Measurements from ENCODE around the gene GSN.

Gene GSN

DNA sequence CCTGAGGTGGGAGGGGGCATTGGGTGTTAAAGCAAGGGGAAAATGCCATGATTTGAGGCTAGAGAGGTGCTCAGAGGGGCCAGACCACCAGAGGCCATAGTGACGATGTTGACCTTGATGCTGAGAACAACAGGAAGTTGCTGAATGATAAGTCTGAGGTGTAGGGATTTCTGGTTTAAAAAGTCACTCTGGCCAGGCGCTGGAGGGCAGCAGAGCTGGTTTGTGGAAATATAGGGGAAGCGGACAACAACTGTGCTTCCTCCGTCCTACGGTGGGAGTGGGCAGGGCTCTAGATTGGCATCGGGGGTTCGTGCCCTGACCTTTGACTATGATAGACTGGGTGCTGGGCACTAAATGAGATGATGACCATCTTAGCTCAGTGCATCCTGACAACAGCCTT lies 57.4 kb downstream of the GSN start:
- DNase-seq = no peak

DNA sequence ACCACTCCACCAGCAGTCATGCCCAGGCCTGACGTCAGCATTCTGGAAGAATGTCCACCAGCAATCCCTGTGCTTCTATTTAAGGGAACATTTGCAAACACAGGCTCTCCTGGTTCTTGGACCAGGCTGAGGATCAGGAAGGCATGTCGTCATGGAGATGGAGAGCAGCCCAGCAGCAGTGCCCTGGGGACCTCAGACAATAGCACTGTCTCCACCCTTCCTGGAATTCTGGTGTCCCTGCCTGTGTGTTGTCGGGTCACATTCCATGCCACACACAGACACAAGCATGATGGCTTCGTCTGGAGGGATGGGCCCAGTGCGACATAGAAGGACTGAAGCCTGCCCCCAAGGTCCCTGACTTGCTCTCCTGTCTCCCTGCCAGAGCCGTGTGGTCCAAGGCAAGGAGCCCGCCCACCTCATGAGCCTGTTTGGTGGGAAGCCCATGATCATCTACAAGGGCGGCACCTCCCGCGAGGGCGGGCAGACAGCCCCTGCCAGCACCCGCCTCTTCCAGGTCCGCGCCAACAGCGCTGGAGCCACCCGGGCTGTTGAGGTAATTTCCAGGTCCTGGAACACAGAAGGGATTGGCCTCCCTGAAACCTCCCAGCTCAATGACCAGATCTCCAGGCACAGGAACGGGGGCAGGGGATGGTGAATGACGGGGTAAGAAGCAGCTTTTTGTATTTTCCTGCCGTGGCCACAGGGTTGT lies 58.3 kb downstream of the GSN start:
- DNase-seq = no peak

DNA sequence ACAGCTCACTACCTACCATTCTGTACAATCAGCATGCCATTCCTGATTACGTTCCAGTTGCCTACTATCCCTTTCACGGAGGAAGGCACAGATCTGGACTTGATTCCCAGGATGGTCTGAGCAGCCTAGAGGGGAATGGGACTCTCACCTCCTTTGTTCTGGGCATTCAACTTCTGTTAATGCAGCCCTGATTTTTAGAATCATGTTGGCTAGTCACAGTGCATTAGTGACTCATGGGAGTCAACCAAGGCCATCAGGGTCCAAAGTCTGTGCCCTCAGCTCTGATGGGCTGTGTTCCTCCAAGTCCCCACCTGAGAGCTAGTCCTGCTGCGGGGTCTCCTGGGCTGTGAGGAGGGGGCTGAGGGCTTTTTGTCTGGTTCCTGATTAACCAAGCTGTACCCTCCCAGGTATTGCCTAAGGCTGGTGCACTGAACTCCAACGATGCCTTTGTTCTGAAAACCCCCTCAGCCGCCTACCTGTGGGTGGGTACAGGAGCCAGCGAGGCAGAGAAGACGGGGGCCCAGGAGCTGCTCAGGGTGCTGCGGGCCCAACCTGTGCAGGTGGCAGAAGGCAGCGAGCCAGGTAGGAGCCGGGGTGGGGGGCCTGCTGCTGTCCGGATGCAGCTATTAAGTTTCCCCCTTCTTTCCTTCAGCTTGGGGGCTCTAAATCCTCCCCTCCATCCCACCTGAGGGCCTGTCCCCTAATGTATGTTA lies 59.1 kb downstream of the GSN start:
- no peak for DNase-seq

DNA sequence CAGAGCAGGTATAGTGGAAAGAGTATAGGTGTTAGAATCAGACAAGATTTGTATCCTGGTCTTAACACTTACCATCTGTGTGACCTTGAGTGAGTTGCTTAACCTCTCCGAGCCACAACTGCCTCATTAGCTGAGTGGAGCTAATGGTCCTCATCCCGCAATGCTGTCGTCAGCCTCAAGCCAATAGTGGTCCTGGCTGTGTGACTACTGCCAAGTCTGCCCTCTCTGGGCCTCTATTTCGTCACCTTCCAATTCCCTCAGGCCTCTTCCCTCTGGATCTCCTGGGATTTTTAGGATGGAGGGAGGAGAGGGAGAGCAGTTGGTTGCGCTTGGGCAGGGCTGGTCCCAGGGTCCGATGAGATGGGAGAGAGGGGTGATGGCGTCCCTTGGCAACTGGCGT lies 60.5 kb downstream of the GSN start:
- no peak for DNase-seq

DNA sequence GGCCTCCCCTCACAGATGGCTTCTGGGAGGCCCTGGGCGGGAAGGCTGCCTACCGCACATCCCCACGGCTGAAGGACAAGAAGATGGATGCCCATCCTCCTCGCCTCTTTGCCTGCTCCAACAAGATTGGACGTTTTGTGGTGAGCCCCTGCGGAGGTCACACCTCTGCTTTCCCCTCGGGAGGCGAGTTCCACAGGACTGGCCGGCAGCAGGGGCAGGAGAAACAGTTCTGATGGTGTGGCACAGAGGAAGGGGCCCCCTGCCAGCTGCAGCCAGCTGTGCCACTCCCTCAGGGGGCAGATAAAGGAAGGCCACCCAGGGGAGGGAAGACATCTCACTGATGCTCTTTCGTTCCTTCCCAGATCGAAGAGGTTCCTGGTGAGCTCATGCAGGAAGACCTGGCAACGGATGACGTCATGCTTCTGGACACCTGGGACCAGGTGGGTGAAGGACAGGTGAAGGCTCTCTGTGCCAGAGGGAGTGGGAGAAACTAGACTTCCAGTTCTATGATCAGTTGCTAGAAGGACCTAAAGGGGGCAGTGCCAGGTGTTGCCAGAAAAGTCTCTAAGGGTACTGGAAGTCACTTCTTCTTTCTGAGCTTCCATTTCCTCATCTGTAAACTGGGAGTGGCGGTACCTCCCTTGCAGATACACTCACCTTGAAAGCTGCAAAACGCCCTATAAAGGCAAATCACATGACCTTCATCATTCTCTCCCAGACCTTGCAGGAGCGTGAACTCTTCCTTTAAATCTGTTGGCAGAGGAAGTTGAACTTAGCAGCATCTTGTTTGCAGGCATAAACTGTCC lies 61.1 kb downstream of the GSN start:
- DNase-seq = no peak

DNA sequence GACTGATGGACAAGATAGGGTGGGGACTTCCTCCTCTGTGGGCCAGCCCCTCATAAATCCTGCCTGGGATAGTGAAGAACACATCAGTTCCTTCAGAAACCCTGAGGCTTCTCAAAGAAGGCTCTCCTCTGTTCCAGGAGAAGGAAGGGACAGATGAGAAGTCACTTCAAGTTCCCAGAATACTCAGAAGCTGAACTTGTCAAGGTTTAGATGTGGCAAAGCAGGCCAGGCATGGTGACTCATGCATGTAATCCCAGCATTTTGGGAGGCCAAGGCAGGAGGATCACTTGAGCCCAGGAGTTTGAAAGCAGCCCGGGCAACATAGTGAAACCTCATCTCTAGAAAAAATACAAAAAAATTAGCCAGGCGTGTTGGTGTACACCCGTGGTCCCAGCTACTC lies 63.6 kb downstream of the GSN start:
- no peak for DNase-seq

DNA sequence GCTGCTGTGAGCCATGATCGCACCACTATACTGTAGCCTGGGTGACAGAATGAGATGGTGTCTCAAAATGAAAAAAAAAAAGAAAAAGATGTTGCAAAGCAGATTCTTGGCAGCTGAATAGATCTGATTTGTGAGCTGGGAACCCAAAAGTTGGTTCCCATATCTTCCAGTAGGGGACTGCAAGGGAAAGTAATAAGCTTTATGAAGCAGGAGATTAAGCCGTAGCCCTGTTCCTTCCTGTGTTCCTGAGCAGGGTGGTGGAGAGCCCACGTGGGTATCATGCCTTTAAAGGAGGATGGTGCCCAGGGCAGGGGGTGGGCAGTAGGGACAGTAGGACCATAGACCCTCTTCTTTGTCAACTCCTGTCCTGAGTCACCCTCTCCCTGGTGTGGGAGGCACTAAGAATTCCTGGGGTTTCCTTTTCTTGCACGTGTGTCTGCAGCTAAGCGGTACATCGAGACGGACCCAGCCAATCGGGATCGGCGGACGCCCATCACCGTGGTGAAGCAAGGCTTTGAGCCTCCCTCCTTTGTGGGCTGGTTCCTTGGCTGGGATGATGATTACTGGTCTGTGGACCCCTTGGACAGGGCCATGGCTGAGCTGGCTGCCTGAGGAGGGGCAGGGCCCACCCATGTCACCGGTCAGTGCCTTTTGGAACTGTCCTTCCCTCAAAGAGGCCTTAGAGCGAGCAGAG lies 64.2 kb downstream of the GSN start:
- no peak for DNase-seq

DNA sequence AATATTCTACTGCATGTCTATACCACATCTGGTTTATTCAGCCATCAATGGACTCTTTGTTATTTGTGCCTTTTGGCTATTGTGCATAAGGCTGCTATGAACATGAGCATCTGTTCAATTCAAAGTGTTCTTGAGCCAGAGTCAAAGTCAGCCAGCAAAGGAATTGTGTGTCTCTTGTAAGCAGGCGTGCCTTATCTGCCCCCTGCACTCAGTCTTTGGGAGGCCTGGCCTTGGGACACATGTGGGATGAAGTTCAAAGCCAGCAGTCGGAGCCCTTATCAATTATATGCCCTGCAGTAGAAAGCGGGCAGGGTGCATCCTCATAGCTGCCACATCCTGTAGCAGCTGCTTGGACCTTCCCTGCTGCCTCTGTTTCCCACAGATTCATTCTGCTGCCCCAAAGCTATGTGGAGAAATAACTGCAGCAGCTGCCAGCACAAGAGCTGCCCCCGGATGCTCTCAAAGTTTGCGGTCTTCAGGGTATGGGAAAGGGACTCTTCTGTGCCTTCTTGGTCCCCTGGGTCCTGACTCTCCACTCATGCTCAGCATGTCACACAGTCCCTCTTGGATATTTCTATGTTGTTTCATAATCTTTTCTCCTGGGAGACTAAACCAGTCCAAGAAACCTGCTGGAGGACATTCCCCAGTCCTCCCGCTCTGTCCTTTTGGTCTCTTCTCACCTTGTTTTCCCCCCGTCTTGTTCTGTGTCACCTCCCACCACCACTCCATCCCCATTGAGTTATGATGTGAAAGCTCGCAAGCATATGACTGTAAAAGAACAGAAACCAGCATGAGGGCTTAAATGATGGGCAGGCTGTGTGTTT lies 66.2 kb downstream of the GSN start:
- no peak for DNase-seq

DNA sequence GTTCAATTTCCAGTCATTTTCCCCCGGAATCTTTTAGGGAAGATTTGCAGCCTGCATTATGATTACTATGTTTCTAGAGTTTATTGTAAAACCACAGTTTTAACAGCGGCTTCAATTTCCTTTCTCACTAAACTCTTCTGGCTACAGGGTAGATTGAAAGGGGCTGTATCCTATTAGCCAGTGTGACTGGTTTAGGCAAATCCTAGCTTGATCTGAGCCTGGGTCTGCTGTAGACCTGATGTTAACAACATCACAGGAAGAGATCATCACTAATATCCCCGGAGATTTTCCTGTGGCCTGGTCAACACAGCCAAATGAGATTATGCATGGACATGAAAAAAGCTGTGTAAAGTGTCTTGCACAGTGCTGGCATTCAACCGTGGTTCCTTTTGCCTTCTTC lies 68.7 kb downstream of the GSN start:
- no peak for DNase-seq

DNA sequence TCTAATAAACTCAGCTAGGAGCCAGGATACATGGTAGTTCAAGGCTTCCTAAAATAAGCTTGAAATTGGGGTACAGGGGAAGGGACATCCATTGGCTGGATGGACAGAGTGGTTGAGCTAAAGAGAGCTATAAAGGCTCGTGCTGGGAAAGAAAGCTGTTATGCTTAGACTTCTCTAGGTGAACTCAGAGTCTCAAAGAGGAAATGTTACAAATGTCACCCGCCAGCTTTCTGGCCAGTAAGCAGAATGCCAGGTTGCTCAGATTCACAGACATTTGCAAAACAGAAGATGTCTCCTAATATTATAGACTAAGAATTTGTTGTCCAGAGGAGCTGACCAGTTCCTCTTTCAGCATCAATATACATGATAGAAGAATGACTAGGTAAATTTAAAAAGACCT lies 71.5 kb downstream of the GSN start:
- no peak for DNase-seq

DNA sequence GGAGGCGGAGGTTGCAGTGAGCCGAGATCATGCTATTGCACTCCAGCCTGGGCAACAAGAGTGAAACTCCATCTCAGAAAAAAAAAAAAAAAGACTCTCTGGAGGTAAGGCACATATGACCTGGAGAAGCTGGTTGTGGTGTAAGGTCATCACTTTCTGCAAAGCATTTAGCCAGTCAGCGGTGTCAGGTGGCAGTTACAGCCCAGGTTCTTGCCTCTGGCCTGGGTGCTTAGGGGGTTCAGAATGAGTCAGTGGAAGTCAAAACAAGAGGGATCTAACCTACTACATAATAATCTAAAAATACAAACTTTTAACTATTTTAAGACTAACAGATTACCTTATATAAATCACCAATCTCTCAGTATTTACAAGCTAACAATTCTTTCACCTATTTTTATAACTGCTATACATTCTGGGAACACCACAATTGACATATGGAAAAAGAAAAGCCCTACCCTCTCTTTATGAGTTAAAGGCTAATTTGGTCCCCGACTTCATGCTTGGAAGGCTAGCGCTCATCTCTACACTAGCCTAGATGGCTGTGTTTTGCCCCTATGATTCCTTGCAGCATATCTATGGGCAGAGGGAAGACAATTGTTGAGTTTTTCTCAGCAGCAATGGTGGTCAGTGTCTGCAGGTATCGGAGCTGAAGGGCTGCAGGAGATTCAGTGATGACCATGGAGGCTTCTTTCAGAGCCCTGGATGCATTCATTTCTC lies 72.9 kb downstream of the GSN start:
- DNase-seq = no peak

DNA sequence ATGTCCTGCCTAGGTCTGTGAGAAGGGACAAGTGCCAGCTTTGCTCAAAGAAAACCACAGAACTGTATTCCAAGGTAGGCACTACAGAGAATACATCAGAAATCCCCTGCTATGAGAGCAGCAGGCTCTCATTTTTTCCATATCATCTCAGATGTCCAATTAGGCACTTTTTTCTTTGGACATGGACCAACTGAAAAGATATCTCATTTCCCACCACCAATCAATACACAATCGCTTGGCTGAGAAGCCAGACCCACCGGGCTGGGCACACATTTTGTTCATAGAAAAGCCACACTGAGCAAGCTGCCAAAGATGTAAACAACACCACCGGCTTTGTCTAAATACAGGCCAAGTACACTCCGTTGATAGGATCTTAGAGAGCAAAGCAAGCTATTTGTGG lies 76.2 kb downstream of the GSN start:
- no peak for DNase-seq

DNA sequence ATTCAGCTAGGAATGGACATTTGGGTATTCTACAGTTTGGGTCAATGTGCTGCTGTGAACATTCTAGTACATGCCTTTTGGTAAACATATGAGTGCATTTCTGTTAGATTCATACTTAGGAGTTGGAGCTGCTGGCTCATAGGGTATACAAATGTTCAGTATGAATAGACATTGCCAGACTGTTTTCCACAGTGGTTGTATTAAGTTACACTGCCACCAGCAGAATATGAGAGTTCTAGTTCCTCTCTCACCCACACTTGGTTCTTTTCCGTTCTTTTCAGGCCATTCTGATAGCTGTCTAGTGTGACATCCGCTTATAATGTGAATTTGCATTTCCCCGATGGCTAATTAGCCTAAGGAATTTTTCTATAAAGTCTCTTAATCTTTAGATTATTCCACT lies 77.1 kb downstream of the GSN start:
- DNase-seq = no peak

DNA sequence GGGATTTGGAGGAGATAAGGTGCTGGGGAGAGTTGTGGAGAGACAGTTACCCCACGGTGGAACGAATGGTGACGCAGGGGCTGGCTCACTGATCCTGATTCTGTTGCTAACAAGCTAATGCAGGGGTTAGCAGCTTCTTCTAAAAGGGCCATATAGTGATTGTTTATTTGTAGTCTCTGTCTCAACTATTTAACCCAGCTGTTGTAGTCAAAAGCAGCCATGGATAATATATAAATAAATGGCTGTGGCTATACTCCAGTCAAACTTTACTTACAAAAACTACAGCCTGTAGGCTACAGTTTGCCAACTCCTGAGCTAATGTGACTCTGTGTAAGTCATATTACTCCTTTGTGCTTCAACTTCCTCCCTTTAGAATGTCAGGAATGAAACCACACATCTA lies 80.3 kb downstream of the GSN start:
- DNase-seq = no peak

DNA sequence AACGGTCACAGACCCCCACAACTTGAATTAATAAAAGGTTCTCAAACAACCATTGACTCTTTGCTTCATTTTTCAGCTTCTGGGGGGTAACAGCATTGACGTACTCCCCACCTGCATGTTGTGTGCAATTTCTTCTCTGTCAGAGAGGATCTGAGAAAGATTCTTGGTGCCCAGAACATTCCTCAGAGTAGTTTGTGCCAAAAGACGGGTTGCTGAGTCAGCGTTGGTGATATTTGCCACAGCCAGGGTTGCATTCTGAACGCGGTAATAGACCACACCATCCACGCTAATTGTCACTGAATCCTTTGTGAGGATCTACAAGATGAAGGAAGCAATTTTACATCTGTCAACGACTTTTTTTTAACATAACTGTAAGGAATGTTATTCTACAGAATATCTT lies 81.0 kb downstream of the GSN start:
- no peak for DNase-seq

DNA sequence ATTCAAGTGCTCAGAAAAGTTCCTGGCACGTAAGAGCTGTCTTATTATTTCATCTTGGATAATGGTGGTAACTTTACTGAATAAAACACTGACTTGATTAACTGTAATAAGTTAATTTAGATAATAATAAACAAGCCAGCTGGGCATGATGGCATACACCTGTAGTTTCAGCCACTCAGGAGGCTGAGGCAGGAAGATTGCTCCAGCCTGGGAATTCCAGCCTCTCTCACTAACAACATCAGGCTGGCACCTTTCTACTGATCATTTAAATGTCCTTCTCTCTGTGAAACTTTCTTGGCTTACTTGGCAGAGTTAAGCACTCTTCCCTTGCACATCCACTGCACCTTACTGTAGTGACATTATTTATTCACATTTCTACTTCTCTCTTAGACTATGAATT lies 82.1 kb downstream of the GSN start:
- no peak for DNase-seq

DNA sequence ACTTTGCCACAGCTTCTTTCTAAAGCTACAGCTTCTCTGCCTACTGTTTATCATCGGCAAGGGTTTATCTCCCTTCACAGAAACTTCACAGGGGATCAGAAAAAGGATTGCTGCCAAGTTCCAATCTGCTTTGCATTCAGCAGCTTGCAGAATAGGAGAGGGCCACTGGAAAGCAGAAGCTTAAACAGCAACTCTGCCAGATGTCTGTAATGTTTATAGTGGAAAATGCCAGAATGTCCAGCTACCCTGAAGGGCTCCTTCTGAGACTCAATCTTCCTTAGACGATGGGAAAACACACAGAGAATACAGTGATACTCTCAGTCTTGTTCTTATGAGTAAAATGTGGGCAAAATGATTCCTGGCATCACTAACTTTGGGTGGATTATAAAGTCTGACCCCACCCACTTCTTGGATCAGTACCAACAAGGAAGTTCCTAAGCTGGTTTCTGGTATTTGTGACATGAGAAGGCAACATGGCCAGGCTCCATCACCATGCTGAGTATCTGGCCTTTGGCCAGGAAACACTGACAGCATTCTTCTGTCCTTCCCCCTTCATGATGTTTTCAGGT lies 83.1 kb downstream of the GSN start:
- peak; percentile 42 for DNase-seq

DNA sequence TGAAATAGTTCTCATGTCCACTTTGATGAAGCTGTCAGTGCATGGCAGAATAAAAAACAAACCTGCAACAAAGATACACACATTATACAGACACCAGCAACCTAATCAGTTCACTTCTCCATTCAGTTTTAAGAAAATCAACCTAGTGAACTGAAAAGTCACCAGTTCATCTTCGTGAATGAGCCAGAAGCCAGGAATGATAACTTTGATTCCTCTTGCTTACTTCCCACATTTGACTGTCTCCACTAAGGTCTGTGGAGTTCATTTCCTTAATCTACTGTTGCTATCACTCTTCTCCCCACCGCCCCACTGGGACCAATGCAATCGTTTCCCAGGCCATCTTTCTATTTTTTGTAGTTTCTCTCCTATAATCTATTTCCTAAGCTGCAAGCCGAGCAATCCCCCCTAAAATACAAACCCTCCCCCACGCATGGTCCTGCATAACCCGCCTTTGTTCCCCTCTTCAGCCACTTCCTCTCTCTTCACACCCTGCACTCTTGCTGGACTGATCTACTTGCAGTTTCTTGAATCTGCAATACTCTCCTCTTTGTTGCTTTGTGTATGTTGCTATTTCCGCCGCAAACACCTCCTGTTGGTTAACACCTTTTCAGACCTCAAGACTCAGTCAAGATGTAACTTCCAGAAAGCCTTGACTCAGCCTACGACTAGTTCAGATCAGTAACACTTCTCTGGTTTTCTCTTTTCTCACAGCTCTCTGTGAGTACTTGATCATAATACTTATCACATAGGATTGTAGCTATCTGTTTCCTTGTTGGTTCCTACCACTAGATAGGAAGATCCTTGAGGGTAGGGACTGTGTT lies 85.5 kb downstream of the GSN start:
- no peak for DNase-seq

DNA sequence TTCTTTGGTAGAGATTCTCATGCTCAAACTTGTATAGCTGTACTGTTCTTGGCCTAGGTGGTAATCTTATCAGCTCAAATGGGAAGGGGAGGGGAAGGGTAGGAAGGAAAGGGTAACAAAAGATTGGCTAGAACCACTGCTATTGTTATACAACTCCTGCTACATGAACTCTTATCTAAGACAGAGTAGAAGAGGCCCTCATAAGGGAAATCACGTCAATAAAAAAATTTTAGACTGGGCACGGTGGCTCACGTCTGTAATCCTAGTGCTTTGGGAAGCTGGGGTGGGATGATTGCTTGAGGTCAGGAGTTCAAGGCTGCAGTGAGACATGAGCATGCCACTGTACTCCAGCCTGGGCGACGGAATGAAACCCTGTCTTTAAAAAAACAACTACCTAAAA lies 86.2 kb downstream of the GSN start:
- no peak for DNase-seq

DNA sequence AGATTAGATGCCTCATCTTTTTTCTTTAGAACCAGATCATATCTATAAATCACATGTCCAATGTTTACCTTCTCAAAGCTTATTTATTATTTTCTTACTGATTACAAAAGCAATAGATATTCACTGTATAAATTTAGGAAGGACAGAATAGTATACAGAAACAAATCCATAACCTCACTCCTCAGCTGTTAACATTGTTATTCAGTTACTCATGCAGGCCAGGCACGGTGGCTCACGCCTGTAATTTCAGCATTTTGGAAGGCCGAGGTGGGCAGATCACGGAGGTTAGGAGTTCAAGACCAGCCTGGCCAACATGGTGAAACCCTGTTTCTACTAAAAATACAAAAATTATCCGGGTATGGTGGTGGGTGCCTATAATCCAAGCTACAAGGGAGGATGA lies 86.8 kb downstream of the GSN start:
- no peak for DNase-seq

DNA sequence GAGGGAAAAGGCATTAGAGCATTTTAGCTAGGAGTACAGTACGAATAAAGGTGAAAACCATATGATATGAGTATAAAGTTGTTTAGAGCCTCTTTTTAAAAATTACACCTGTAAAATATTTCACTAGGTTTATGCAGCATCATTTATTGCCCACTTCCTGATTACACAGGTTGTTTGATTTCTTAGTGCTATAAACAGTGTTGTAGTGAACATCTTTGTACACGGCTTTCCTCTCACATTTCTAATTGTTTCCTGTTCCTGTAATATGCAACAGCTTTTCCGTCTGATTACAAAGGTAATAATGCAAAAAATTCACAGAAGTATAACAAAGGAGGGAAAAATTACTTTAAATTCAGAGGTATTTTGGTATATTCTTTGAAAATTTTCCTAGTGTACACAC lies 89.0 kb downstream of the GSN start:
- DNase-seq = no peak
